ENCODE data around the gene PRRC1. TPM values are rescaled to one million over a fixed set of nuclear protein-coding genes. Genes with fewer than 3 reads are reported as not detected.
"Not testable (repeated sequence)": the region's sequence is repeated elsewhere in the genome, so short reads cannot be mapped to it uniquely, and the experiment has no call there.

Gene PRRC1
- total RNA-seq, 1 experiment from 2014 or later: 43.9 TPM

GRCh38 chr5:127562252-127562651 lies 44.8 kb downstream of the PRRC1 start:
- peak; percentile 32 for DNase-seq
- no peaks in the 10 kb centered on the region for H3K27me3 ChIP-seq (ENCODE audit: control insufficient read depth, insufficient read depth, low read length)
- H3K36me3 ChIP-seq (replicated peaks; ENCODE audit: control insufficient read depth, insufficient read depth, low read length): no peaks in the 10 kb centered on the region
- H3K4me3 ChIP-seq (ENCODE audit: insufficient read depth, low read depth, low read length): no peak overlapping the region

GRCh38 chr5:127563136-127563535 lies 45.7 kb downstream of the PRRC1 start:
- DNase-seq: no peak

GRCh38 chr5:127564002-127564769 lies 46.7 kb downstream of the PRRC1 start:
- peak; percentile 50 for DNase-seq
- Histone ChIP-seq H3K4me3 (ENCODE audit: insufficient read depth, low read depth, low read length) (no peak overlapping the region), H3K36me3 (replicated peaks; ENCODE audit: control insufficient read depth, insufficient read depth, low read length) (no peaks in the 10 kb centered on the region), H3K27me3 (ENCODE audit: control insufficient read depth, insufficient read depth, low read length) (no peaks in the 10 kb centered on the region)

More at GRCh38 chr5:127563136-127563535, 45.7 kb downstream of the PRRC1 start:
- Histone ChIP-seq H3K36me3 (replicated peaks; ENCODE audit: control insufficient read depth, insufficient read depth, low read length) (no peaks in the 10 kb centered on the region), H3K4me3 (ENCODE audit: insufficient read depth, low read depth, low read length) (no peak overlapping the region), H3K27me3 (ENCODE audit: control insufficient read depth, insufficient read depth, low read length) (no peaks in the 10 kb centered on the region)

GRCh38 chr5:127565586-127566270 lies 48.3 kb downstream of the PRRC1 start:
- Histone ChIP-seq H3K36me3 (replicated peaks; ENCODE audit: control insufficient read depth, insufficient read depth, low read length) (no peaks in the 10 kb centered on the region), H3K27me3 (ENCODE audit: control insufficient read depth, insufficient read depth, low read length) (no peaks in the 10 kb centered on the region), H3K4me3 (ENCODE audit: insufficient read depth, low read depth, low read length) (no peak overlapping the region)
- DNase-seq: no peak

- DNase-seq: no peak
- H3K4me3 ChIP-seq (ENCODE audit: insufficient read depth, low read depth, low read length): no peak overlapping the region
- H3K27me3 ChIP-seq (ENCODE audit: control insufficient read depth, insufficient read depth, low read length): no peaks in the 10 kb centered on the region
- H3K36me3 ChIP-seq (replicated peaks; ENCODE audit: control insufficient read depth, insufficient read depth, low read length): no peaks in the 10 kb centered on the region
Measured at GRCh38 chr5:127567026-127567768, 49.8 kb downstream of the PRRC1 start.

GRCh38 chr5:127568166-127568565 lies 50.7 kb downstream of the PRRC1 start:
- no peak for DNase-seq
- no peaks in the 10 kb centered on the region for H3K27me3 ChIP-seq (ENCODE audit: control insufficient read depth, insufficient read depth, low read length)
- no peak overlapping the region for H3K4me3 ChIP-seq (ENCODE audit: insufficient read depth, low read depth, low read length)
- H3K36me3 ChIP-seq (replicated peaks; ENCODE audit: control insufficient read depth, insufficient read depth, low read length): no peaks in the 10 kb centered on the region

- H3K4me3 ChIP-seq (ENCODE audit: insufficient read depth, low read depth, low read length); DNase-seq; H3K36me3 ChIP-seq (replicated peaks; ENCODE audit: control insufficient read depth, insufficient read depth, low read length): not testable (repeated sequence)
Measured at GRCh38 chr5:127569471-127569870, 52.0 kb downstream of the PRRC1 start.

GRCh38 chr5:127571314-127572131 lies 54.1 kb downstream of the PRRC1 start:
- no peaks in the 10 kb centered on the region for H3K36me3 ChIP-seq (replicated peaks; ENCODE audit: control insufficient read depth, insufficient read depth, low read length)
- H3K27me3 ChIP-seq (ENCODE audit: control insufficient read depth, insufficient read depth, low read length): no peaks in the 10 kb centered on the region
- DNase-seq: no peak
- no peak overlapping the region for H3K4me3 ChIP-seq (ENCODE audit: insufficient read depth, low read depth, low read length)

More at GRCh38 chr5:127569471-127569870, 52.0 kb downstream of the PRRC1 start:
- not testable (repeated sequence) for H3K27me3 ChIP-seq (ENCODE audit: control insufficient read depth, insufficient read depth, low read length)

GRCh38 chr5:127572930-127573329 lies 55.5 kb downstream of the PRRC1 start:
- Histone ChIP-seq H3K4me3 (ENCODE audit: insufficient read depth, low read depth, low read length) (no peak overlapping the region), H3K27me3 (ENCODE audit: control insufficient read depth, insufficient read depth, low read length) (no peaks in the 10 kb centered on the region), H3K36me3 (replicated peaks; ENCODE audit: control insufficient read depth, insufficient read depth, low read length) (no peaks in the 10 kb centered on the region)
- peak; percentile 35 for DNase-seq

GRCh38 chr5:127574852-127575679 lies 57.6 kb downstream of the PRRC1 start:
- Histone ChIP-seq H3K27me3 (ENCODE audit: control insufficient read depth, insufficient read depth, low read length) (no peaks in the 10 kb centered on the region), H3K36me3 (replicated peaks; ENCODE audit: control insufficient read depth, insufficient read depth, low read length) (no peaks in the 10 kb centered on the region), H3K4me3 (ENCODE audit: insufficient read depth, low read depth, low read length) (no peak overlapping the region)
- DNase-seq: no peak

GRCh38 chr5:127577458-127577857 lies 60.0 kb downstream of the PRRC1 start:
- no peak for DNase-seq
- H3K27me3 ChIP-seq (ENCODE audit: control insufficient read depth, insufficient read depth, low read length): no peaks in the 10 kb centered on the region
- H3K4me3 ChIP-seq (ENCODE audit: insufficient read depth, low read depth, low read length): no peak overlapping the region
- H3K36me3 ChIP-seq (replicated peaks; ENCODE audit: control insufficient read depth, insufficient read depth, low read length): no peaks in the 10 kb centered on the region

GRCh38 chr5:127580731-127581130 lies 63.3 kb downstream of the PRRC1 start:
- H3K36me3 ChIP-seq (replicated peaks; ENCODE audit: control insufficient read depth, insufficient read depth, low read length): no peaks in the 10 kb centered on the region
- no peak for DNase-seq
- H3K27me3 ChIP-seq (ENCODE audit: control insufficient read depth, insufficient read depth, low read length): no peaks in the 10 kb centered on the region
- H3K4me3 ChIP-seq (ENCODE audit: insufficient read depth, low read depth, low read length): no peak overlapping the region

GRCh38 chr5:127581450-127581849 lies 64.0 kb downstream of the PRRC1 start:
- no peak for DNase-seq
- no peaks in the 10 kb centered on the region for H3K36me3 ChIP-seq (replicated peaks; ENCODE audit: control insufficient read depth, insufficient read depth, low read length)
- H3K4me3 ChIP-seq (ENCODE audit: insufficient read depth, low read depth, low read length): no peak overlapping the region
- H3K27me3 ChIP-seq (ENCODE audit: control insufficient read depth, insufficient read depth, low read length): no peaks in the 10 kb centered on the region

Measured in H7 (cell line).